HG03060 (cell line): ENCODE results near the gene ZNF711.
A peak's percentile ranks its signal among the peaks of the same experiment; 100 is the strongest.
"Not testable (repeated sequence)": the region's sequence is repeated elsewhere in the genome, so short reads cannot be mapped to it uniquely, and the experiment has no call there.

ENCODE experiments used
- ATAC-seq: cut with Tn5 transposase; IDR thresholded peaks from one replicate; pipeline ENCODE4 v1.9.1; 2021; ENCODE audit warnings: low read depth, moderate number of reproducible peaks; ENCODE audit not compliant: unreplicated experiment

ZNF711 gene

GRCh38 chrX:85243761-85244449 lies at the start of gene ZNF711, which contains the start of gene SATL1:
Gene ZNF711 (plus strand): TSS chrX:85243991. CDS start chrX:85247573, 3,582 bp downstream.
Gene SATL1 (minus strand): TSS chrX:85243779. CDS start chrX:85108968, 134,811 bp downstream.
- peak; percentile 59 for ATAC-seq

GRCh38 chrX:85196319-85196718 lies 47.5 kb upstream of the ZNF711 start:
- ATAC-seq = no peak

GRCh38 chrX:85203461-85203970 lies 40.3 kb upstream of the ZNF711 start:
- no peak for ATAC-seq

GRCh38 chrX:85213792-85214530 lies 29.8 kb upstream of the ZNF711 start:
- ATAC-seq = no peak

- ATAC-seq = no peak
Observed at GRCh38 chrX:85215946-85216345, 27.8 kb upstream of the ZNF711 start.

GRCh38 chrX:85221361-85221760 lies 22.4 kb upstream of the ZNF711 start:
- ATAC-seq = no peak

- ATAC-seq = no peak
Observed at GRCh38 chrX:85223359-85223758, 20.4 kb upstream of the ZNF711 start.

GRCh38 chrX:85243155-85243554 lies 636 bp upstream of the ZNF711 start:
- no peak for ATAC-seq

- ATAC-seq = no peak
Observed at GRCh38 chrX:85244450-85245211, 840 bp downstream of the ZNF711 start.

- not testable (repeated sequence) for ATAC-seq
Observed at GRCh38 chrX:85285286-85285685, 41.5 kb downstream of the ZNF711 start.

GRCh38 chrX:85288992-85289723 lies 45.4 kb downstream of the ZNF711 start:
- ATAC-seq = no peak

GRCh38 chrX:85303544-85303943 lies 59.8 kb downstream of the ZNF711 start:
- no peak for ATAC-seq

- no peak for ATAC-seq
Observed at GRCh38 chrX:85309717-85310116, 65.9 kb downstream of the ZNF711 start.

GRCh38 chrX:85311348-85311747 lies 67.6 kb downstream of the ZNF711 start:
- not testable (repeated sequence) for ATAC-seq
